ENCODE results near the gene GPR85.

DNA sequence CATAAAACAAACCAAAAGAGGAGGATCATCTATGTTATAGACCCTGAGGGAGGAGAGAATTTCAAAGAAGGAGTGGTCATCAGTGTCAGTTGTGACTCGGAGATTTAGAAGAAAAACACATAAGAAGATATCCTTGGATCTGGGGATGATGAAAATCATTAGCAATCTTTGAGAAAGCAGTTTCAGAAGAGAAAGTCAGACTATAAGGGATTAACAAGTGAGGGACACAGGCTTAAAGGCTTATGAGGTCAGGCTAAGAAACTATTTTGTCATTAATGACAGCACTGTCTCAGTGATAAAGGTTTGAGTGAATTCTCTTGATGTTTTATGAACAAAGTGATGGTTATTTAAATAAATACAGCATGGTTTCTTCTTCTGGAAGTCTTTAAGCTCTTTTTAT, 6.1 kb upstream of the GPR85 start:
- no peak for TF ChIP-seq EZH2 (IDR thresholded peaks at IDR 0.05)
- TF ChIP-seq POLR2AphosphoS5 (IDR thresholded peaks at IDR 0.05; ENCODE audit: borderline replicate concordance, low read depth, low read length): no peak
